Embryonic facial prominence (tissue), 1 donor: ENCODE data around the gene TRIM9.
A peak's percentile ranks its signal among the peaks of the same experiment; 100 is the strongest.
"Not testable (repeated sequence)": the region's sequence is repeated elsewhere in the genome, so short reads cannot be mapped to it uniquely, and the experiment has no call there.

ENCODE experiments used
- DNase-seq: peaks from one replicate; pipeline ENCODE4 v3.0.0-alpha.2; 2016; ENCODE audit errors: extremely low spot score

Gene TRIM9

DNA sequence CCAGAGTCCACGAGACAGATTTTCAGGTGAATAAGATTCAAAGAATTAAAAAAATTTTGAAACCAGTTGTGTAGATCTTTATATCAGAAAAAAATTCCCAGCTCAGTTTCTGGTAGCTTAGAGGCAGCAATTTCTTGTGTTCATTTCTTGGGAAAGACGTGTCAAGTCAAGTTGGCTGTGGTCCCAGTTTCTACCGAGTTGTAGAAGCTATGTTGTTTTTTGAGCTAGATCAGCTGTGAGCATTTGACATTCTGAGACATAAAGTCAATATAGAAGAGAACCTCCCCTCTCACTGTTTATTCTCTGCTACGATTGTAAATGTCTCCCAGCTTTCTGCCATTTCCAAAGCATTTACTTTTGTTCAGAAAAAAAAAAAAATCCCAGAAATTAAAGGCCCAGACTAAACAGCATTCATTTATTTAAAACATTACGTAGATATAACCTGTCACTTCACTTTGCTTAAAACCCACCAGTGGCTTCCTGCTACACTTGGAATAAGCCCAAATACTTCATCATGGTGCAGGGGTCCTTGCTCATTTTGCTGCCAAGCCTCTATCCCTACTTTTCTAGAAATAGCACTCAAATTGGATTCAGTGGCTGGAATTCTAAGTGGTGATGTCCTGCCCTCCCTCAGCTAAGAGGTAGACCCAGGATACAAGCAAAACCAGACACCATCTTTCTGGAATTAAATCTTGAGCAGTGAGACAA, 130.1 kb downstream of the TRIM9 start:
- peak; percentile 51 for DNase-seq

DNA sequence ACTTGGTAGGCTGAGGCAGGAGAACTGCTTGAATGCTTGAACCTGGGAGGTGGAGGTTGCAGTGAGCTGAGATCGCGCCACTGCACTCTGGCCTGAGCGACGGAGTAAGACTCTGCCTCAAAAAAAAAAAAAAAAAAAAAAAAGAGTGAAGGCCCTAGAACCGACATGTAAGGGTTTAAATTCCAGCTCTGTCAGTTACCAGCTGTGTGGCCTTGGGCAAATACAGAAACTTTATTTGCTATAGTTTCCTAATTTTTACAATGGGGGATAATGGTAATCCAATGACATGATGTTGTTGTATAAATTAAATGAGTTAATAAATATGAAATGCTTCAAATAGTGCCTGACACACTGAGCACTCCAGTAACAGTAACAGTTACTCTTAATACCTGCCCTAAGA, 131.0 kb downstream of the TRIM9 start:
- no peak for DNase-seq

DNA sequence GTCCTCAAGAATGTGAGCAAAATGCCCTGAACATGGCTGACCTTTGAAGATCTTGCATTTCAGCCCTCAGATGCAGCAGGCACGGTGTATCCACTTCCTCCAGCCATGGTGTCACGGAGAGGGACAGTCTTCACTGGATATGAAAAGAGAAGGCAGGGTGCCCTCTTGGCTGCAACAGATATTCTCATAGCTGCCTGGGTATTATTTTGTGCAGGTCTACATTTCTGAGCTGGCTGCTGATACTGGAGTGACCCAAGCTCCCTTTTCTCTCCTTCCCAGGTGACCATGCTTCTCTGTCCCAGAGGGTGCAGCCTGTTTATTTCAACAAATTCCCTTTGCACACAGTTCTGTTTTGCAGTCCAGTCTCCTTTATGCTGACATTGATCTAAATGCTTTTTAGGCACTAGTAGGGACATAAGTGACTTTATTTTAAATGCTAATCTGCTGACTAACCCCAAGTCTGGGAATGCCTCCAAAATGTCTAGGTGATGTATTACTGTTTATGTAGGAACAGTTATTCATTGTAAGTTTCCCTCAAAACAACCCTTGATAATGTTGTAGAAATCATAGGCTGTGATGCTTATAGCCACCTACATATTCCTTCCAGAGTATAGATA, 133.2 kb downstream of the TRIM9 start:
- DNase-seq, result no peak

DNA sequence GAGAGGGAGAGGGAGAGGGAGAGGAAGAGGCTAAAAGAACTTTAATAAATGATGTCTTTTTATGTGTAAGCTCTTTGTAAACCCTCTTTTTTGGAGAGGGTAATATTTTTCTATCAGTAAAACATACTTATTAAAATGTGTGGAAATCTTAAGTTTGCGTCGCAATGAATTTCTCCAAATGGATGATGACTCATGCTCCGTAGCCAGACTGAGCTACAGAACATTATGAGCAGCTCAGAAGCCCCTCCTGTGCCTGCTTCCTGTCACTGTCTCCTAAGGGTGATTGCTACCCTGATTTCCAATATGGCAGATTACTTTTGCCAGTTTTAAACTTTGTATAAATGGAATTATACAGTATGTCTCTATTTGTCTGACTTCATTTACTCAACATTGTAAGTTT, 137.6 kb downstream of the TRIM9 start:
- DNase-seq, result no peak

DNA sequence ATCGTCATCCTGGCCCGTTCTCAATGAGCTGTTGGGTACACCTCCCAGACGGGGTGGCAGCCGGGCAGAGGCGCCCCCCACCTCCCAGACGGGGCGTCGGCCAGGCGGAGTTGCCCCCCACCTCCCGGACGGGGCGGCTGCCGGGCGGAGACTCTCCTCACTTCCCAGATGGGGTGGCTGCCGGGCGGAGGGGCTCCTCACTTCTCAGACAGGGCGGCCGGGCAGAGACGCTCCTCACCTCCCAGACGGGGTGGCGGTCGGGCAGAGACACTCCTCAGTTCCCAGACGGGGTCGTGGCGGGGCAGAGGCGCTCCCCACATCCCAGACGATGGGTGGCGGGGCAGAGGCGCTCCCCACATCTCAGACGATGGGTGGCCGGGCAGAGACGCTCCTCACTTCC, 138.5 kb downstream of the TRIM9 start:
- DNase-seq, result not testable (repeated sequence)

DNA sequence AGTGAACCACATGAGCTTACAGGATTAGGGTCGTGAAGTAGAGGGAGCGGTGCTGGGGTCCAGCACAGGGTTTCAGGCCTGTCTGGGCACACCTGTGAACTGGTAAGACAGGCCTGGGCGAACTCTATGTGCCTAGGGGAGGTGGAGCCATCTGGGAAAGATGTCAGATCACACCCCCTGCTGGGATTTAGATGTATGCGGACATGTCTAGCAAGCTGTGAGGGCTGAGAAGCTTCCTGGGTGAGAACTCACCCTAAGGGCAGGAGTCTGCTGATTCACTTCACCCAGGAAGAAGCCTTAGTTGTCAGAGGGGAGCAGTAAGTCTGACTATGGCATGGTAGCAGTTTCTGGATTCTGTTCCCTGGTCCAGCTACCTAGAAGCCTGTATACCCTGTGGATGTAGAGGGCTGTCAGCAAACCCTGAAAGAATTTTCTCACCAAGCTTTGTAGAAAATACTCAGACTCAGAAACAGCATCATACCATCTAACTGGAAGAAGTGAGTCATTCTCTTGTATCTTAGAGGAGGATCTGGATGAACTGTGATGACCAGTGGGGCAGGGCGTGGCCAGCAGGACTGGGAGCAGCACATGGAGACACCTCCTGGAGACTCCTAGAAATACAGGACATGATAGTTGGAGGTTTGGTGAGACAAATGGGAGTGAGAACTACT, 139.4 kb downstream of the TRIM9 start:
- no peak for DNase-seq

DNA sequence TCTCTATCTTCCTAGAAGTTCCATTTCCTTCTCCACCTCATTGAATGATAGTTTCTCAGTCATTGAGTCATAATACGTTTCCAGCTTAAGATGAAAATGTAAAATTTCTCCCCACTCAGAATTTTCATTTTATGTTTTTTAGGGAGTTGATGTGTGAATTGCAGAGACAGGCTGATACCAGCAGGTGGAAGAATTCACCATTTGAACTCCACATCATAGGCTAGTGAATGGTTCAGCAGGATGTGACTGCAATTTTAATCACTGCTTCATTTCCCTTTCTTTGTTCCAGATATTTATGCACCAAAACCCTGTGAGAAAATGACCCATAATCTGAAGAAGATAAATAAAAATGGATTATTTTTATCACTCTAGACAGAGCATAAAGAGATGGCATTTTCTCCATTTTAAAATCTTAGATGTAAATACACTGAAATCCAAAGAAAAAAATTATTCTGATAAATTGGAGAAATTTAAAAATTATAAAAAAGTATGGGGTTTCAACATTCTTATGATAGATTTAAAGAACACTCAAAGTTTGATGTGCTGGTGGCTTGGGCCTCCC, 140.0 kb downstream of the TRIM9 start:
- DNase-seq, result no peak

DNA sequence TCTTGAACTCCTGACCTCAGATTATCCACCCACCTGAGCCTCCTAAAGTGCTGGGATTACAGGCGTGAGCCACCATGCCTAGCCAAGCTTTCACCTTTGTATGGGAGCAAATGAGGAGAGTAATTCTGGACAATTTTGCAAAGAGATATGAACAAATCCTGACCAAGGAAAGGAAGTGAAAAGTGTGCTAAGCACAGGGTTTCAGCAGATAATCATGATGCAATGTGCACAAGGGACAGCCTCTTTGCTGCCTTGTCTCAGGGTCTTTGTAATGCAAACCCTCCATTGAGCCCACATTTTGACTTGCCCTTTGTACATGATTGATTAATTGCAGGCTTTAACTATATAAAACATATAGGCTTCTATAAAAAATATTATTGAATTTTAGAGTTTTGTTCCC, 141.4 kb downstream of the TRIM9 start:
- no peak for DNase-seq

DNA sequence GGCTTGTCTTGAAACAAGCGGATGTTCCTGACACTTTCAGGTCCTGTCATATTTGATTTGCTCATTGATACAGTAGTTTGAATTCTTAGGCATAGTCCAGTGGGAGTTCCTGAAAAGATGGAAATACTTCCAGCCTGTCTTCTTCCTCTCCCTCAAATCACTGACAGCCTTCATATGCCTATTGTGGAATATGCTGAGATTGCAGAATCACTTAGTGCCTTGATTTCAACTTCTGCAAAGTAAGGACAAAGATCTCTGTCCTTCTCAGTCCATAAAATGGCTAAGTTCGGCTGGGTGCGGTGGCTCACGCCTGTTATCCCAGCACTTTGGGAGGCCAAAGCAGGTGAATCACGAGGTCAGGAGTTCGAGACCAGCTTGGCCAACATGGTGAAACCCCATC, 143.9 kb downstream of the TRIM9 start:
- DNase-seq, result no peak

DNA sequence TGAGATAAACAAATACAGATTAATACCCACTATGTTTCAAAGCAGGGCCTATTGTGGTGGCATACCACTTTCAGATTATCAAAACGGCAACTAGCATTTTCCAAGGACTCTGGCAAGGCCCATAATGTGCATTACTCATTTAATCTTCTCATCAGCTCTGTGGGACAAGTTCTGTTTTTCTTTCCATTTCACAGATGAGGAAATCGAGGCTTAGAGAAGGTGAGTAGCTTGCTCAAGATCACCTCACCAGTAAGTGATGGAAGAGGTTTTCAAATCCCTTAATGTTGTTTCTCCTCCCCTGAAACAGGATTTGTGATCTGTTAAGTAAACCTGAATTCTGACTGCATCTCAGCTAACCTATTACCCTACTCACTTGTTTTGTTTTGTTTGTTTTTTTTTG, 146.7 kb downstream of the TRIM9 start:
- no peak for DNase-seq

DNA sequence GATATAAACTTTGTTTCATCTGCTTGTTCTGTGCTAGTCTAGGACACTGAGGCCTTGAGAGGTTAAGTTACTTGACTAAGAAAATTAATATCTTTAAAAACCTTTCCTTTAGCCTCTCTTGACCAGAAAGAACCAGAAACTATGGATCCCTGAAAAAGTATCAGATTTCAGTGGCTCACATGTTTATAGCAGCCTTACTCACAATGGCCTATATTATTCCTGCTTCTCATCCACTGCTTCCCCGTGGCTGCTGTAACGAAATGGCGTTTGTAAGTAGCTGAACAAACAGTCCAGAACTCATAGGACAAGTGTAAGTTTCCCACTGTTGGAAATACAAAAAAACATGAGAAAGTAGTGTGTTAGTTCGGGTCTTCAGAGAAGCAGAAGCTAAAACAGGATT, 147.5 kb downstream of the TRIM9 start:
- DNase-seq, result no peak

DNA sequence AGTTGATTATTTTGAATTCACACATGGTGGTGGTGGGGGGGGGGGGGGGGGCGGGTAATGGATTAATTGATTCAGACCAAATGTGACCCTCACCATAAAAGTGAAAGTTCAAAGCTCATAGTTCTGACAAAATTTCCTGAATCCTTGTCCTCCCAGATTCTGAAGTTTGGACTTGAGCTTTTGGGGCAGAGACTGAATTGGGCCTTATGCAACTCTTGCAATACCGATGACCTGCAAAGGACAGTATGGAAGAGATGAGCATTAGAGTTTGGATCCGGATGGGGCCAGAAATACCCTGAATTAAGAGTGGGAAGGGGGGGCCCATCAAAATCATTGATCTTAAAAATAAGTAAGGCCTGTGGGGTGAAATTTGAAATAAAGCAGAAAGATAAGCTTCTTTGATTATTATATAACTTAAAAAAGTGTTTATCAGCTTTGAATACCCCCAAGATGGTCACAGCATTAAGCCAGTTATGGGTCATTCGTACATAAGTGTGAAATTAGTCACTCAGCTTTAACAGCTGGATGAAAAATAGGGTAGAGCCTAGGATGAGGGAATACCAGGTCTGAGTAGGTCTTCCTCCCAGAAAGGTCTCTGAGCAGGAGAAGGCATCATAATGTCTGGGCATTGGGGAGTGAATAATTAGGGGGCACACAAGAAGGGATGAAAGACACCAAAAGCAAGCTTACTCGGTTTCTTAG, 148.5 kb downstream of the TRIM9 start:
- DNase-seq, result no peak

DNA sequence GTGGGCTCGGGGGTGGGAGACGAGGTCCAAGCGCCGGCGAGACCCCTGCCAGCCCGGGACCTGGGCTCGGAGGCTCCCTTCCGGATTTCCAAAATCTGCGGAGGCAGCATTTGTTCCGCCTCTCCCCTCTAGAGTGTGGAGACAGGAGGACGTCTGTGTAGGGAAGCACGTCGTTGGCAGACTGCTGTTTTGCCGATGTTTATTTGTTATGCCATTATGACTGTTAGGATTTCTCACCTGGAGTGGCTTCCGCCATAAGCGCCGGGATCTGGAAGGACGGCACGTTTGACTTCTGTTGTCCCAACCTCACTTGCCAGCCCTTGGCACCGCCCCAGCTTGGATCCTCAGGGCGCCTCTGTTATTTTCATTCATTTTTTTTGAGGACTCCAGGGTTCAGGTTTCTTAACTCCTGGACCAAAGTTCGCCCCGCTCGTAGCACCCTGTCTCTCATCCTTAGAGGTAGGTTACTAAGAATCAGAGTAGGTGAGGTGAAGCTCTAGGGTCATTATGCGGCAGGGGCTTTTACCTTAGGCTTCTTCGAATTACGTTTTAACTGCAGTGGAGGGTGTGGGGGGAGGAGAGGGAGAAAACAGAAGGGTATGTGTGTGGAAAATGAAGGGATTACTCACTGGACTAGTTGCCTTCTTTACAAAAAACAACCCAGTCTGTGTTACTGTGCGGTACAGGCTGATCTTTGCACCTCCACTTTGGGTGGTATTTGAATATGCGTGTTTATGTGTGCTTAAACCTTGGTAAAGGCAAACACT, 150.1 kb downstream of the TRIM9 start:
- DNase-seq, result no peak

DNA sequence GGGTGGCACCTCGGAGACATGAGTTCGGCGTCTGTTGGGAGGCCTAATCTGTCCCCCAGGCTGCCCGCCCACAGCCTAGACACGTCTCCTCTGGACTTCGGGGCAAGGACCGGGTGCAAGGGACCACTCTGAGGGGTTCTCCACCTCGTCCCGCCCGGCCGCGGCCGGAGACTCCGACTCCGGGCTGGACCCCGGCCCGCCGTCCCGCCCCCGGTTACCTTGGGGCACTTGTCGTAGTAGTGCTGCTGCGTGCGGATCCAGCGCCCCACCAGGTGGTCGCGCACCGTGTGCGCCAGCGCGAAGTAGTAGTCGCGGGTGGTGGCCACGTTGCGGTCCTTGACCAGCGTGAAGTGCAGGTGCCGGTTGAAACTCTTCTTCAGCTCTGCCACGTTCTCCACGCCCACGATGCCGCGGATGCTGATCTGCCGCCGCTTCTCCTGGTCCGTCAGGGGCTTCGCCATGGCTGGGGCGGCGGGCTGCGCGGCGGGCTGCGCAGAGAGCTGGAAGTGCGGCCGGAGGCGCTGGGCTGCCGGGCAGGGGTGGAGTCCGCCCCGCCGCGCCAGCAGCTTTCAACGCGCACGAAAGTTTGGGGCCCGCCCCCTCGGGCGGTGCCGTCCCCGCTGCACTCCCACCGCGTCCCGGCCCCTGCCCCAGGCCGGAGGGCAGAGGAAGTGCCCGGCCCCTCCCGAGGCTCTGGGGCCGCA, 150.8 kb downstream of the TRIM9 start, which contains the start of gene PYGL:
Gene PYGL, minus strand, starts transcription at position 541 of the 704 bp plus-strand sequence. Its CDS starts 80 bp downstream, at position 461.
- DNase-seq, result no peak

DNA sequence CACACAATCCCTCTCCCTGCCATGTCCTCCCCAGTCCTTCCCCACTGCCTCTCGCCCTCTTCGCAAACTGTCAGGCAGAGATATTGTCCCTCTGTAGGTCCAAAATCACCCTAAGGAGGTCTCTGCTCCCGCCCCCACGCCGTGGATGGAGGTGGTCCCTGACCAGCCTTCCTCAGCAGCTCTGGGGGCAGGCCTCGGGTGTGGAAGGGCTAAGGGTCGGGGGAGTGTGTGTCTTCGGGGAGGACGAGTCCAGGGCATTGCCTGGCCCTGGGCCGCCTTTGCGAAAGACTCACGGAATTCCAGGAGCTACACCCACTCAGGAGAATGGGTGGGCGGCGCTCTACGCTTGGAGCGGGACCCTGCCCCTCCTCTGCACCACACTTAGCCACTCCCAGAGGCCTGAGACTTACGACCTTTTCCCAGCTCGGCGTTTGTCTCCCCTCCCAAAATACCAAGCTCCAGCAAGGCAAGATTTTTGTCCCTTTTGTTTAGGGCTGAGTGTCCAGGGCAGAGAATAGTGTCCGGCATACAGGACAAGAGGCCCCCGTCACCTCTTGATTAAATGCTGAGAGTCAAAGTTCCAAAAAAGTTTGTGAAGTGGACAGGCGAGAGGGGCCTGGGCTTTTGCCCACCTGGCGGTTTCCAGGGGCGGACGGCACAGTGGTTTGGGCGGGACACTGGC, 151.5 kb downstream of the TRIM9 start:
- DNase-seq, result no peak

DNA sequence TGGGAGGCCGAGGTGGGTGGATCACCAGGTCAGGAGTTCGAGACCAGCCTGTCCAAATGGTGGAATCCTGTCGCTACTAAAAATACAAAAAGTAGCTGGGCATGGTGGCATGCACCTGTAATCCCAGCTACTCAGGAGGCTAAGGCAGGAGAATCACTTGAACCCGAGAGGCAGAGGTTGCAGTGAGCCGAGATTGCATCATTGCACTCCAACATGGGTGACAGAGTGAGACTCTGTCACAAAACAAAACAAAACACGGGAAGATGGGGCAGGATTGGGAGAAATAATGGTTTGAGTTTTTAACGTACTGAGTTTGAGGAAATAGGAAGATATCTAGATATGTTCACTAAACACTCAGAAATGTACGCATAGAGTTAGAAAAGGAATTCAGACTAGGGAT, 153.3 kb downstream of the TRIM9 start:
- not testable (repeated sequence) for DNase-seq

DNA sequence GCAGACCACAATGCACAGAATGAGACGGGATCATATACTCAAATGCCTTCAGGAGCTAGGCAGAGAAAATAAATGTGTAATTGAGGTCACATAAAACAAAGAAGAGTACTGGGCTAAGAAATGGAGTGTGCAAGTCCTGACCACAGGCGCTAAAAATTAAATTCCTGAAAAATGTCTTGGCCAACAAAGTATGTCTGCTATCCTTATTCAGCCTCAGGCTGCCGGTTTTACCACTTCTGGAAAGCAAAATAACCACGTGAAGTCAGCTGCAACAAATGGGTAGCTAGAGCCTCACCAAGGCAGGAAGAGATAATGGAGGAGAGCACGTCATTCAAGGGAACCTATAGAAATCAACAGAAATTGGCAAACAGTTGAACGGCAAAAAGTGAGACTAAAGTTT, 153.8 kb downstream of the TRIM9 start:
- no peak for DNase-seq

DNA sequence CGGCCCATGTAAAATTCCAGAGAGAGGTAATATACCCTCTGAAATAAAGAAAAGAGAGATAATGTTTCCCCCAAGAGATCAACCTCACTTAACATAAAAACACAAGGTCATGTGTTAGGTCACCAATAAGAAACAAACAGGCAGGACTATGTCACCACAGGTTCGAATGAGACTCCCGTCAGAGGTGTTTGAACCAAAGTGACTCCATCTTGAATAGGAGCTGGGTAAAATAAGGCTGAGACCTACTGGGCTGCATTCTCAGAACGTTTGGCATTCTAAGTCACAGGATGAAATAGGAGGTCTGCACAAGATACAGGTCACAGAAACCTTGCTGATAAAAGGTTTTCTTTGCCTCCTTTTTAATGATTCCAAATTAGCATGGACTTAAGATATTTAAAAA, 157.1 kb downstream of the TRIM9 start:
- no peak for DNase-seq

DNA sequence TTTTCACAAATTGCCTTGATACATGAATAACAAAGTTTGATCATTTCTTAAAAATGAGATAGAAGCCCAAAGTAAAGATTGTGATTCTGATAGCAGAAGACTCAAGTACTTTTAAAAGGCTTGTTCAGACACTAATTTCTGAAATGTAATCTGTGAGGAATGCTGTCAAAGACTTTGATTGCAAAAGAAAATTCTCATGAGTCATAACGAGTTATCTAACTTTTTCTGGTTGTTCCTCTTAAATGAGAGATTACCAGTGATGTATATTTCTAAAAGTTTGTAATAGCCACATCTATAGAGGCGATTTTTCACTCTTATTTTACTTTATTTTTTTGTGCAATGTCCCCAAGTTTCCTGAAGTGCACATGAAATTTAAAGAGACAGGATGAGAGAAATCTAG, 157.6 kb downstream of the TRIM9 start:
- no peak for DNase-seq

DNA sequence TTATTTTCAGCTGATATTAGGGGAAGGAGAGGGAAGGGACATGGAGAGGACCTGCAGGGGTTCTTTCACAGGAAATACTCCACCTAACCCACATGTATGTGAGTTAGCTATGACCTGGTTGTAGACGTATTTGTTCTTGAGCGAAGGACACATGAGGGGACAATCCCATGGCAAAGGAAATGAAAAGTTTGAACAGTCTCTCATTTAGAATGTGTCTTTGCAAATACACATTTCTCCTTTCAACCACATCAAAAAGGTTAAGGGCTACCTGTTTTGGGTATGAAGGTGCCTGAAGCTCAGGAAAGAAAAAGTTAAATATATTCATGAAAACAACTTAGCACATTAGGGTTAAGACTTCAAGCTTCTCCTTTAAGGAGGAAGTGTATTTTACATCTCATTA, 158.0 kb downstream of the TRIM9 start:
- no peak for DNase-seq
